Upper lobe of left lung (tissue), 6 donors: Measurements from ENCODE around the gene PDE1C. TPM values are rescaled to one million over a fixed set of nuclear protein-coding genes. Genes with fewer than 3 reads are reported as not detected.
A peak's percentile ranks its signal among the peaks of the same experiment; 100 is the strongest.

Experiments
- ATAC-seq, 2 donors: fragments of 200-7000 bp; cut with Tn5 transposase; one replicate each; pipeline ENCODE4 v1.9.1; 2022; ENCODE audit warnings: mild to moderate bottlenecking in 2 of 2, moderate library complexity in 2 of 2; ENCODE audit not compliant: low FRiP score in 2 of 2
- DNase-seq, 2 donors: peaks; one replicate each; pipeline ENCODE4 v3.0.0-alpha.2; 2019 to 2020
- H3K27ac ChIP-seq, 4 donors: fragments of 200-600 bp; sonication (generic); one replicate each; pipeline ENCODE4 v1.5.1; 2016 to 2019
- H3K27me3 ChIP-seq, 4 donors: fragments of 200-600 bp; sonication (generic); one replicate each; pipeline ENCODE4 v1.5.1; 2017 to 2019
- H3K36me3 ChIP-seq, 4 donors: fragments of 200-600 bp; sonication (generic); one replicate each; pipeline ENCODE4 v1.5.1; 2016 to 2019
- H3K4me1 ChIP-seq, 4 donors: fragments of 200-600 bp; sonication (generic); one replicate each; pipeline ENCODE4 v1.5.1; 2018 to 2019
- H3K4me3 ChIP-seq, 4 donors: fragments of 200-600 bp; sonication (generic); one replicate each; pipeline ENCODE4 v1.5.1; 2017 to 2019; ENCODE audit warnings: mild to moderate bottlenecking in 2 of 4, moderate library complexity in 1 of 4
- H3K9me3 ChIP-seq, 4 donors: fragments of 200-600 bp; sonication (generic); one replicate each; pipeline ENCODE4 v1.5.1; 2018 to 2019
- CTCF ChIP-seq, 6 experiments: fragments of 450-650 bp in 4 of 6; fragments of 200-600 bp in 2 of 6; sonication (generic) in 2 of 6; IDR thresholded peaks; one replicate each; pipeline ENCODE4 v1.5.1; 2016 to 2019; ENCODE audit warnings: antibody characterized with exemption in 6 of 6
- EP300 ChIP-seq, 4 donors: sonication (generic); formaldehyde crosslinking; IDR thresholded peaks; one replicate each; pipeline ENCODE4 v1.5.1; 2017; ENCODE audit warnings: antibody characterized with exemption in 4 of 4, control low read depth in 2 of 4
- POLR2A ChIP-seq, 4 donors: fragments of 450-650 bp; IDR thresholded peaks; one replicate each; pipeline ENCODE4 v1.5.1; 2016 to 2017; ENCODE audit warnings: antibody characterized with exemption in 4 of 4, mild to moderate bottlenecking in 2 of 4
- POLR2AphosphoS5 ChIP-seq, 2 donors: sonication (generic); formaldehyde crosslinking; IDR thresholded peaks; one replicate each; pipeline ENCODE4 v1.5.1; 2017; ENCODE audit warnings: antibody characterized with exemption in 2 of 2
- WGBS, 2 donors: methylation state at CpG; one replicate each; pipeline ENCODE4 v1.1.5; 2017 to 2018; 5-methylcytosine and 5-hydroxymethylcytosine counted together
- total RNA-seq, 6 donors: library from RNA; depleted of rRNA in 4 of 6; stranded (reverse); fragments of >200 nt in 4 of 6; gene quantifications; one replicate each; pipeline versions ENCODE4 v1.1.0 to v1.2.1, GENCODE V29; 2016 to 2021
- donor health status: DM: no; HTN: no; CAD: no; lungs with moderate emphysema.
- donor health status: DM: no; HTN: yes; CAD: no; lungs with severe emphysema.

Gene PDE1C
- total RNA-seq, 6 donors from 2014 or later: 5.6 to 38.8 (median 11.3) TPM

GRCh38 chr7:32093415-32094408 is 23.5 kb upstream of the PDE1C start:
- H3K9me3 ChIP-seq: no peaks in the 10 kb centered on the region

GRCh38 chr7:32092346-32092745 is 22.1 kb upstream of the PDE1C start:
- no peaks in the 10 kb centered on the region for H3K36me3 ChIP-seq
- no peaks in the 10 kb centered on the region for H3K27me3 ChIP-seq
- DNase-seq: no peak
- no peak overlapping the region for H3K27ac ChIP-seq
- no peaks in the 10 kb centered on the region for H3K9me3 ChIP-seq
- WGBS, 2 donors: 60 to 68% methylated on average over 1 of the region's 1 CpG
- no peak for TF ChIP-seq EP300 (IDR thresholded peaks at IDR 0.05)
- no peak for TF ChIP-seq POLR2AphosphoS5 (IDR thresholded peaks at IDR 0.05)
- no peak for TF ChIP-seq POLR2A (IDR thresholded peaks at IDR 0.05)
- no peak for TF ChIP-seq CTCF (IDR thresholded peaks at IDR 0.05)
- ATAC-seq: no peak
- no peak overlapping the region for H3K4me3 ChIP-seq
- peaks cover 0 to 3% (median 2%) of the 10 kb centered on the region in 4 donors for H3K4me1 ChIP-seq

More at GRCh38 chr7:32093415-32094408, 23.5 kb upstream of the PDE1C start:
- WGBS, 2 donors: 55 to 72% methylated on average over 4 of the region's 4 CpGs
- H3K36me3 ChIP-seq: no peaks in the 10 kb centered on the region
- H3K27ac ChIP-seq: peak overlapping the region in 1 of 4 donors; percentile 21
- no peak overlapping the region for H3K4me3 ChIP-seq
- no peak for TF ChIP-seq POLR2A (IDR thresholded peaks at IDR 0.05)
- TF ChIP-seq CTCF (IDR thresholded peaks at IDR 0.05): no peak
- TF ChIP-seq EP300 (IDR thresholded peaks at IDR 0.05): no peak
- peak in 1 of 2 donors; percentile 37 for TF ChIP-seq POLR2AphosphoS5 (IDR thresholded peaks at IDR 0.05)
- DNase-seq: no peak
- peaks cover 0 to 3% (median 2%) of the 10 kb centered on the region in 4 donors for H3K4me1 ChIP-seq
- no peaks in the 10 kb centered on the region for H3K27me3 ChIP-seq
- ATAC-seq: peak; percentile 73 to 84

GRCh38 chr7:32091608-32092210 is 21.5 kb upstream of the PDE1C start:
- H3K27ac ChIP-seq: no peak overlapping the region
- H3K27me3 ChIP-seq: no peaks in the 10 kb centered on the region
- ATAC-seq (no peak), DNase-seq (no peak)
- no peak overlapping the region for H3K4me3 ChIP-seq
- H3K36me3 ChIP-seq: no peaks in the 10 kb centered on the region
- no peak for TF ChIP-seq CTCF (IDR thresholded peaks at IDR 0.05)
- TF ChIP-seq EP300 (IDR thresholded peaks at IDR 0.05): no peak
- TF ChIP-seq POLR2AphosphoS5 (IDR thresholded peaks at IDR 0.05): no peak
- no peak for TF ChIP-seq POLR2A (IDR thresholded peaks at IDR 0.05)
- H3K9me3 ChIP-seq: no peaks in the 10 kb centered on the region
- H3K4me1 ChIP-seq: peaks cover 0 to 3% (median 2%) of the 10 kb centered on the region in 4 donors
- 79 to 89% methylated on average over 4 of the region's 4 CpGs for WGBS, 2 donors

GRCh38 chr7:32089678-32090077 is 19.5 kb upstream of the PDE1C start:
- Histone ChIP-seq H3K4me3 (no peak overlapping the region), H3K36me3 (no peaks in the 10 kb centered on the region), H3K4me1 (peaks cover 0 to 3% (median 2%) of the 10 kb centered on the region in 4 donors), H3K27ac (no peak overlapping the region), H3K9me3 (no peaks in the 10 kb centered on the region), H3K27me3 (no peaks in the 10 kb centered on the region)
- TF ChIP-seq POLR2A (IDR thresholded peaks at IDR 0.05) (no peak), EP300 (IDR thresholded peaks at IDR 0.05) (no peak), POLR2AphosphoS5 (IDR thresholded peaks at IDR 0.05) (no peak), CTCF (IDR thresholded peaks at IDR 0.05) (no peak)
- ATAC-seq (no peak), DNase-seq (no peak)
